ENCODE measurements around the gene PPP2R3C.
A peak's percentile ranks its signal among the peaks of the same experiment; 100 is the strongest.
"Not testable (repeated sequence)": the region's sequence is repeated elsewhere in the genome, so short reads cannot be mapped to it uniquely, and the experiment has no call there.

Gene PPP2R3C

DNA sequence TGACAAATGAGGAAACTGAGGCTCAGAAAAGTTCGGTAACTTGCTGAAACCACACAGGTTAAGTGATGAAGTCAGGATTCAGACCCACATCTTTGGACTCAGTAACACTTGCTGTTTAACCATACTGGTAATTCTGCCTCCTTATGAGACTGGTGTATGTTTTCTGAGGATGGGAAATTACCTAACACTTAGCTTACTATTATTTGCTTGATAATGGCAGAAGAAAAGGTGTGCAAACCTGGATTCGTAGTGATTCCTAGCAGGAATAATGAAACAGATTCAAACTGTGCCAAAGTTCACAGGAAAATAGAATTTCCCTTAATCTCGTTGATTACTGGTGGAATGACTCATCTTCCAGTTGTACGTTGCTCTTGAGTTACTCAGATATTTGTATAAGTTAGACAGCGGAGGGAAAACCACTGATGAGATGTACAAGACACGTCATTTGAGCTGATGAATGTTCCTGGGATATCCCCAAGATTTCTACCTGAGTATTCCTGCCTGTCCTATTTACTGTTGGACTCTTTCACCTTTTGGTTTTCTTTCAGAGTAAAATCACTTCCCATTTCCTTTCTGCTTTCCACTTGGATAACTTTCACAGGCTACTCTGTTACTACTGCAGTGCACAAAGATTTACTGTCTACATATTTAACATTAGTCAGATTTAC lies 38.1 kb upstream of the PPP2R3C start:
- DNase-seq: no peak
- H3K27ac Mint-ChIP-seq: no peak overlapping the region
- no peaks in the 10 kb centered on the region for H3K9me3 Mint-ChIP-seq
- peaks cover 14% of the 10 kb centered on the region for H3K4me1 Mint-ChIP-seq
- H3K36me3 Mint-ChIP-seq (ENCODE audit: low read depth): peaks cover 18% of the 10 kb centered on the region
- H3K4me3 Mint-ChIP-seq: no peak overlapping the region
- peaks cover 4% of the 10 kb centered on the region for H3K27me3 Mint-ChIP-seq (ENCODE audit: low read depth, poor library complexity)
- no peak for TF ChIP-seq CTCF (IDR thresholded peaks at IDR 0.05)

DNA sequence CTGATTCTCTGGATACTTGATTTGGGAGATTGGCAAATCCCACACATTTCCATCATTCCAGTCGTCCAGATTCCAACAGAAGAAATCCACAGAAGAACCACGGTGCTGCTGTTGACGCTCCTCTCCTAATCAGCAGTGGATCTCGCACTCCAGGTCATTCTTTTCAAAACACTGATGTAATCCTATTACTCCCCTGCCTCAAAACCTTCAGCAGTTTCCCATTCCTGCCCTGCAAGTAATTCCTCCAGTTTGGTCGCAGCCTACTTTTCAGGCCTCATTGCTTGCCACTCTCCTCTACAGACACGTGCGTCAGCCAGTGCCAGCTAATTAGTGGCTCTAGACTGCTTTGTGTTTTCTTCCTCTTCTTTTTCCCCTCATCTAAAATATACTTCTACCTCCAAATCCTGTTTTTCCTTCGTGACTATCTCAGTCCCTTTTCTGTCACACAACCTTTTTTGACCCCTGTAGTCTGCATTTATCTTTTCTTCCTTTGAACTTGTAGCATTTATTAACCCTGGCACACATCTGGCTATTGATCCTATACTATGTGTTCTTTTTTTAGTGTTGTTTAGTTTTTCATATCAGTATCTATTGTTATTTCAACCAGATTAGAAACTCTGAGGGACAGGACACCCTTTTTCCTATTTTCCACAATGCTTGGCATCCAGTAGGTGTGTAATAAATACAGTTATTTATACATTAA lies 37.3 kb upstream of the PPP2R3C start:
- Mint-ChIP-seq H3K4me3 (no peak overlapping the region), H3K9me3 (no peaks in the 10 kb centered on the region), H3K4me1 (peaks cover 14% of the 10 kb centered on the region), H3K36me3 (ENCODE audit: low read depth) (peaks cover 18% of the 10 kb centered on the region), H3K27me3 (ENCODE audit: low read depth, poor library complexity) (peaks cover 4% of the 10 kb centered on the region), H3K27ac (peak overlapping the region; percentile 38)
- TF ChIP-seq CTCF (IDR thresholded peaks at IDR 0.05): no peak
- no peak for DNase-seq

DNA sequence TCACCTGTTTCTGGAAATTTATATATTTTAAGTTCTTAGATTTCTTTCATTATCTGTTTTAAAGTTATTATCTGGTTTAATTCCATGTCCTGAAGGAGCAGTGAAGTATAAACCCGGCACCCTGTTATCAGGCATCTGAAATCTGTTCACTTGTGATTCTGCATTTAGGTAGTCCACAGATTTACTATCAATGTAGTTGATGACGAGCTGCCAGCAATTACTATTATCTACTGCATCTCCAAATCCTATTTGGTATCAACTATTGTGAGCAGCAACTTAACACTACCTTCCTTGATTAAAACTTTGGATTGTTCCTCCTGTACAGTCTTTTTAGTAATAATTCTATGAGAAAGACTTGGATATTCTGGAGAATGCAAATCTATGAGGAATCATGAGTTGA lies 36.7 kb upstream of the PPP2R3C start:
- Mint-ChIP-seq H3K27me3 (ENCODE audit: low read depth, poor library complexity) (peaks cover 4% of the 10 kb centered on the region), H3K36me3 (ENCODE audit: low read depth) (peaks cover 22% of the 10 kb centered on the region), H3K9me3 (peaks cover under 1% of the 10 kb centered on the region), H3K4me1 (peaks cover 14% of the 10 kb centered on the region), H3K27ac (no peak overlapping the region), H3K4me3 (no peak overlapping the region)
- DNase-seq: no peak
- no peak for TF ChIP-seq CTCF (IDR thresholded peaks at IDR 0.05)

DNA sequence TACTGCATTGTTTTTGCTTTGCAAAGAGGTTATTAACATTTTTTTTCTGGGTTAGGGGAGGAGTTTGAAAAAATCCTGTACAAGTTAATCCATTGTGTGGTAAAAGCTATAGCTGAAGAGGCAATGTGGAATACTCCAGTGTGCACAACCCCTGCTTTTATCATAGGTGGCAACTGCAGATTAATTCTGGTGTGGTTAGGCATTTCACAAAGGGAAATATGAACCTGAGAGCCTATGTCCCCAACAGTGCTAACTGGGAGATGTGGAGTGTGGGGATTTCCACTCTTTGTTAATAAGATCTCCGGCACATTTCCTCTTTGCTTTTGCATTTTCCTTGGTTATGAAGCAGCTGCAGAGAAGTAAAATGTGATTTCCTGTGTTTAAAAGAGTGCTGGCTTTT lies 34.2 kb upstream of the PPP2R3C start:
- peaks cover 43% of the 10 kb centered on the region for H3K36me3 Mint-ChIP-seq (ENCODE audit: low read depth)
- peaks cover 4% of the 10 kb centered on the region for H3K27me3 Mint-ChIP-seq (ENCODE audit: low read depth, poor library complexity)
- peak overlapping the region; percentile 38 for H3K27ac Mint-ChIP-seq
- H3K4me1 Mint-ChIP-seq: peaks cover 14% of the 10 kb centered on the region
- DNase-seq: no peak
- TF ChIP-seq CTCF (IDR thresholded peaks at IDR 0.05): no peak
- H3K9me3 Mint-ChIP-seq: peaks cover 16% of the 10 kb centered on the region
- no peak overlapping the region for H3K4me3 Mint-ChIP-seq

DNA sequence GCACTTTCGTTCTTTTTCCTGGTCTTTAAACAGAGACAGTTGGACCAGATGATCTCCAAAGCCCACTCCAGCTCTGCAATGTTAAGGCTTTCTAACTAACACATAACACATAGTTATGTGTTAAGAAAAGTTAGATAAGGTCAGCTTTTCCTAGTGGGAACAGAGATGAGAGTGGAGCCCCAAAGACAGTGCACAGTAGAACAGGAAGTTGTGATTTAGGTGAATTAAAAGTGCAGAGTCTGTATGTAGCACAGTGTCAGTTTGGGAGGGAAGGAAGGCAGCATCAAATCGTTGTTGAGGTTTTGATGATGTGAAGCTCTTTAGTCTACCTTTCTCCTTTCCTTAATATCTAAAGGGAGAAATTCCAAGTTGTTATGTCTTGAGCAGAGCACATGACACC lies 32.2 kb upstream of the PPP2R3C start:
- no peak overlapping the region for H3K4me3 Mint-ChIP-seq
- no peak for TF ChIP-seq CTCF (IDR thresholded peaks at IDR 0.05)
- H3K27me3 Mint-ChIP-seq (ENCODE audit: low read depth, poor library complexity): peaks cover 4% of the 10 kb centered on the region
- no peak overlapping the region for H3K27ac Mint-ChIP-seq
- peaks cover 19% of the 10 kb centered on the region for H3K9me3 Mint-ChIP-seq
- peaks cover 3% of the 10 kb centered on the region for H3K4me1 Mint-ChIP-seq
- peaks cover 58% of the 10 kb centered on the region for H3K36me3 Mint-ChIP-seq (ENCODE audit: low read depth)
- no peak for DNase-seq

GRCh38 chr14:35152531-35152930 lies 30.7 kb upstream of the PPP2R3C start:
- not testable (repeated sequence) for H3K27ac Mint-ChIP-seq; H3K27me3 Mint-ChIP-seq (ENCODE audit: low read depth, poor library complexity); H3K4me1 Mint-ChIP-seq; H3K4me3 Mint-ChIP-seq; DNase-seq
- Mint-ChIP-seq H3K9me3 (peaks cover 25% of the 10 kb centered on the region), H3K36me3 (ENCODE audit: low read depth) (peaks cover 63% of the 10 kb centered on the region)
